A549 (cell line): ENCODE data around the gene TMEM217. TPM values are rescaled to one million over a fixed set of nuclear protein-coding genes. Genes with fewer than 3 reads are reported as not detected.
A peak's percentile ranks its signal among the peaks of the same experiment; 100 is the strongest.

Experiments used
- ATAC-seq, 2 experiments: fragments of 200-7000 bp in 1 of 2; fragments of >200 bp in 1 of 2; cut with Nextera tagmentation in 1 of 2; cut with Tn5 transposase in 1 of 2; 3 replicates each; pipeline versions ENCODE4 v1.8.0 to v1.9.1; 2018 to 2020; ENCODE audit warnings: mild to moderate bottlenecking in 1 of 2, moderate library complexity in 1 of 2
- CTCF ChIA-PET: fragments of 300-600 bp; sonication (Branson Sonifier 250); formaldehyde crosslinking; extraction: SDS; loops from one replicate; lab custom pipeline; 2021; ENCODE audit warnings: antibody characterized with exemption, inconsistent platforms; lab: Yijun Ruan, JAX
- POLR2A ChIA-PET: fragments of 350-600 bp; formaldehyde crosslinking; extraction: SDS; loops from one replicate; lab custom pipeline; 2021; ENCODE audit warnings: antibody characterized with exemption, inconsistent platforms; lab: Yijun Ruan, JAX
- DNase-seq, 2 experiments: peaks; one replicate each; pipeline versions ENCODE4 v3.0.0 to v3.0.0-alpha.2; 2011 to 2016; ENCODE audit warnings: low read depth in 1 of 2, low spot score in 1 of 2
- FAIRE-seq: peaks from 2 replicates; lab custom pipeline; 2011; peaks lifted over from hg19 to GRCh38; lab: Jason Lieb, UNC
- H3K27ac ChIP-seq, 2 experiments: fragments of >200 bp; sonication (Bioruptor Twin); formaldehyde crosslinking; 3 replicates each; pipeline ENCODE4 v1.5.1; 2016 to 2017
- H3K4me1 ChIP-seq: fragments of >200 bp; sonication (Bioruptor Twin); formaldehyde crosslinking; 3 replicates; pipeline ENCODE4 v1.6.1; 2016
- H3K4me2 ChIP-seq: fragments of >200 bp; sonication (Bioruptor Twin); formaldehyde crosslinking; 3 replicates; pipeline ENCODE4 v1.6.1; 2016
- H3K4me3 ChIP-seq: fragments of >200 bp; sonication (Bioruptor Twin); formaldehyde crosslinking; 3 replicates; pipeline ENCODE4 v1.5.1; 2016
- H3K9me3 ChIP-seq: fragments of >200 bp; sonication (Bioruptor Twin); formaldehyde crosslinking; 3 replicates; pipeline ENCODE4 v1.6.1; 2016
- BHLHE40 ChIP-seq: IDR thresholded peaks from 2 replicates; pipeline ENCODE4 v1.6.1; 2012; ENCODE audit warnings: low read depth, low read length, inconsistent platforms
- CBX2 ChIP-seq: fragments of 200-600 bp; sonication (generic); IDR thresholded peaks from 2 replicates; pipeline ENCODE4 v1.6.1; 2016; ENCODE audit warnings: low read depth, mild to moderate bottlenecking, borderline replicate concordance
- CBX8 ChIP-seq: fragments of 200-600 bp; sonication (generic); IDR thresholded peaks from 2 replicates; pipeline ENCODE4 v1.6.1; 2016
- EHF ChIP-seq: fragments of 250-450 bp; sonication (Bioruptor Pico); IDR thresholded peaks from 2 replicates; pipeline ENCODE4 v1.5.0; 2020; ENCODE audit warnings: mild to moderate bottlenecking
- EHMT2 ChIP-seq: fragments of 200-600 bp; sonication (generic); IDR thresholded peaks from 2 replicates; pipeline ENCODE4 v1.6.1; 2016; ENCODE audit warnings: antibody characterized with exemption, low read depth, mild to moderate bottlenecking, moderate library complexity
- EP300 ChIP-seq, 2 experiments: fragments of >200 bp; sonication (Bioruptor Twin); formaldehyde crosslinking; IDR thresholded peaks; 2 replicates in 1 of 2; 3 replicates in 1 of 2; pipeline ENCODE4 v1.6.1; 2016 to 2017
- ESRRA ChIP-seq: fragments of 150-350 bp; IDR thresholded peaks from 2 replicates; pipeline ENCODE4 v1.6.1; 2014; ENCODE audit warnings: mild to moderate bottlenecking, low read length, borderline replicate concordance
- FOSB ChIP-seq: fragments of 250-450 bp; sonication (Bioruptor Pico); IDR thresholded peaks from 2 replicates; pipeline ENCODE4 v1.5.0; 2020; ENCODE audit warnings: mild to moderate bottlenecking, moderate library complexity
- FOSL2 ChIP-seq, 2 experiments: fragments of 450-650 bp in 1 of 2; fragments of >200 bp in 1 of 2; sonication (Bioruptor Twin) in 1 of 2; formaldehyde crosslinking; IDR thresholded peaks; 2 replicates each; pipeline versions ENCODE4 v1.5.0 to v1.6.1; 2016 to 2020; ENCODE audit warnings: mild to moderate bottlenecking in 1 of 2, moderate library complexity in 1 of 2
- FOXS1 ChIP-seq: fragments of 250-450 bp; sonication (Bioruptor Pico); IDR thresholded peaks from 2 replicates; pipeline ENCODE4 v1.5.0; 2020; ENCODE audit warnings: mild to moderate bottlenecking, moderate library complexity
- GATA3 ChIP-seq: IDR thresholded peaks from 2 replicates; pipeline ENCODE4 v1.6.1; 2012; ENCODE audit warnings: borderline replicate concordance
- HOXB5 ChIP-seq: fragments of 250-450 bp; sonication (Bioruptor Pico); IDR thresholded peaks from 2 replicates; pipeline ENCODE4 v1.5.0; 2020; ENCODE audit warnings: mild to moderate bottlenecking, moderate library complexity
- MAFK ChIP-seq: fragments of 450-650 bp; IDR thresholded peaks from 2 replicates; pipeline ENCODE4 v1.6.1; 2014; ENCODE audit not compliant: partially characterized antibody
- MAZ ChIP-seq: fragments of 150-350 bp; IDR thresholded peaks from 2 replicates; pipeline ENCODE4 v1.6.1; 2014; ENCODE audit warnings: antibody characterized with exemption, low read depth, low read length, borderline replicate concordance
- MYC ChIP-seq: IDR thresholded peaks from 2 replicates; pipeline ENCODE4 v1.6.1; 2012; ENCODE audit warnings: mild to moderate bottlenecking, inconsistent platforms, low read length, improper control_type of control experiment, borderline replicate concordance
- NPAS2 ChIP-seq: fragments of 250-450 bp; sonication (Bioruptor Pico); IDR thresholded peaks from 2 replicates; pipeline ENCODE4 v1.8.0; 2022; ENCODE audit warnings: mild to moderate bottlenecking, moderate library complexity, borderline replicate concordance
- NR3C1 ChIP-seq: fragments of >200 bp; sonication (Bioruptor Twin); formaldehyde crosslinking; IDR thresholded peaks from 3 replicates; pipeline ENCODE4 v1.6.1; 2017
- RNF2 ChIP-seq: fragments of 200-600 bp; sonication (generic); IDR thresholded peaks from 2 replicates; pipeline ENCODE4 v1.6.1; 2016; ENCODE audit warnings: low read depth, mild to moderate bottlenecking, antibody characterized with exemption, moderate library complexity, borderline replicate concordance
- TFCP2L1 ChIP-seq: fragments of 250-450 bp; sonication (Bioruptor Pico); IDR thresholded peaks from 2 replicates; pipeline ENCODE4 v1.5.0; 2021; ENCODE audit warnings: mild to moderate bottlenecking
- ZSCAN20 ChIP-seq: fragments of 250-450 bp; sonication (Bioruptor Pico); IDR thresholded peaks from 2 replicates; pipeline ENCODE4 v1.8.0; 2022; ENCODE audit warnings: mild to moderate bottlenecking, moderate library complexity
- WGBS: methylation state at CpG from one replicate; pipeline ENCODE4 v1.1.6; 2017; ENCODE audit errors: missing lambda C conversion rate; 5-methylcytosine and 5-hydroxymethylcytosine counted together
- polyA plus RNA-seq, 4 experiments: library from polyadenylated mRNA; depleted of rRNA in 3 of 4; stranded (reverse); fragments of >200 nt; fragmentation: RNase III in 1 of 4; extraction: RNeasy Plus Mini Kit Qiagen cat#74134 plus additional on column Dnase treatment in 1 of 4; gene quantifications; 2 replicates in 3 of 4; 3 replicates in 1 of 4; pipeline ENCODE4 v1.2.3, GENCODE V29; 2011 to 2017
- TF ChIP-seq, protein P1 (sequence below): fragments of 200-600 bp; sonication (generic); IDR thresholded peaks from 2 replicates; pipeline ENCODE4 v1.6.1; 2016; ENCODE audit warnings: antibody characterized with exemption, mild to moderate bottlenecking, moderate library complexity
- TF ChIP-seq, protein P2 (sequence below): fragments of 450-650 bp; IDR thresholded peaks from 2 replicates; pipeline ENCODE4 v1.6.1; 2014; ENCODE audit warnings: antibody characterized with exemption
- TF ChIP-seq, protein P3 (sequence below): IDR thresholded peaks from 2 replicates; pipeline ENCODE4 v1.6.1; 2012
- TF ChIP-seq, protein P4 (sequence below): fragments of >200 bp; sonication (Bioruptor Twin); formaldehyde crosslinking; IDR thresholded peaks from 3 replicates; pipeline ENCODE4 v1.5.1; 2016

TMEM217 gene
- polyA plus RNA-seq, 2 of the 4 experiments (the other 2 are of a cell fraction), result 0.59 to 1.6 TPM

DNA sequence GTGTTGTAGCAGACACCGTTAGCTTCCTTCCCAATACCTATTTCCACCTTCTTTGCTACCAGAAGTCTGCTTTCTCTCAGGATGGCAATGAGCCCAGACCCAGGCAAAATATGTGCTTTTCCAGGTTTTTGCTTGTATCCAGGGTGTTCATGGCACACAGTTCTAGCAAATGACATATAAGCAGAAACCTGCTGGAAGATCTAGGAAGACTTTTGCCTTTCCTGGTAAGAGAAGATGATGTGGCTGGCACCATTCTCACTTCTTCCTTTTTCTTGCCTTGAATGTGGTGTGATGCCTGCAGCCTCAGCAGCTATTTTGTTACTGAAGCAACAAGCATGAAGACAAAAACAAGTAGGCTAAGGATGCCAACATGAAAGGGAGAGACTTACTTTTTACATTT lies 19.6 kb downstream of the TMEM217 start (continued):
- TF ChIP-seq, protein P1, sequence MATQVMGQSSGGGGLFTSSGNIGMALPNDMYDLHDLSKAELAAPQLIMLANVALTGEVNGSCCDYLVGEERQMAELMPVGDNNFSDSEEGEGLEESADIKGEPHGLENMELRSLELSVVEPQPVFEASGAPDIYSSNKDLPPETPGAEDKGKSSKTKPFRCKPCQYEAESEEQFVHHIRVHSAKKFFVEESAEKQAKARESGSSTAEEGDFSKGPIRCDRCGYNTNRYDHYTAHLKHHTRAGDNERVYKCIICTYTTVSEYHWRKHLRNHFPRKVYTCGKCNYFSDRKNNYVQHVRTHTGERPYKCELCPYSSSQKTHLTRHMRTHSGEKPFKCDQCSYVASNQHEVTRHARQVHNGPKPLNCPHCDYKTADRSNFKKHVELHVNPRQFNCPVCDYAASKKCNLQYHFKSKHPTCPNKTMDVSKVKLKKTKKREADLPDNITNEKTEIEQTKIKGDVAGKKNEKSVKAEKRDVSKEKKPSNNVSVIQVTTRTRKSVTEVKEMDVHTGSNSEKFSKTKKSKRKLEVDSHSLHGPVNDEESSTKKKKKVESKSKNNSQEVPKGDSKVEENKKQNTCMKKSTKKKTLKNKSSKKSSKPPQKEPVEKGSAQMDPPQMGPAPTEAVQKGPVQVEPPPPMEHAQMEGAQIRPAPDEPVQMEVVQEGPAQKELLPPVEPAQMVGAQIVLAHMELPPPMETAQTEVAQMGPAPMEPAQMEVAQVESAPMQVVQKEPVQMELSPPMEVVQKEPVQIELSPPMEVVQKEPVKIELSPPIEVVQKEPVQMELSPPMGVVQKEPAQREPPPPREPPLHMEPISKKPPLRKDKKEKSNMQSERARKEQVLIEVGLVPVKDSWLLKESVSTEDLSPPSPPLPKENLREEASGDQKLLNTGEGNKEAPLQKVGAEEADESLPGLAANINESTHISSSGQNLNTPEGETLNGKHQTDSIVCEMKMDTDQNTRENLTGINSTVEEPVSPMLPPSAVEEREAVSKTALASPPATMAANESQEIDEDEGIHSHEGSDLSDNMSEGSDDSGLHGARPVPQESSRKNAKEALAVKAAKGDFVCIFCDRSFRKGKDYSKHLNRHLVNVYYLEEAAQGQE, result no peak

DNA sequence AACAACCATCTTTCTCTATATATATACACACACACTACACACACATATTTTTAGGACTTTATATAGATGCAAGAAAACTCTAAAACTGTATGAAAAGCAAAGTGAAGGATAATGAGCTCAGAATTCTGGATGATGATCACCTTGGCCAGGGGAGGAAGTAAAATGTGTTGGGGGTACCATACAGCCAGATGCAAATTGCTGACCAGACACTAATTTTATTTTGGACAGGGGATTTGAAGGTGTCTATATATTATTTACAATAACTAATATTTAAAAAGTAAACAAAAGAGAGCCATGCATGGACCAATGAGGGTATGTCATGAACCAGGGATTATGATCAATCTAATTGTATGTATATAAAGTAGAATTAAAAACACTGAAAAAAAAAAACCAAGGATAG lies 20.2 kb downstream of the TMEM217 start:
- no peak for ATAC-seq
- CTCF ChIA-PET, result no interaction called here
- no peak for DNase-seq
- Histone ChIP-seq H3K4me3 (no peak overlapping the region), H3K27ac (no peak overlapping the region; a peak in 1 of 6 replicates), H3K4me2 (no peak overlapping the region), H3K4me1 (peaks cover 61% of the 10 kb centered on the region), H3K9me3 (no peaks in the 10 kb centered on the region)
- POLR2A ChIA-PET, result no interaction called here
- no peak for FAIRE-seq
- TF ChIP-seq BHLHE40 (no peak), MAFK (peak; percentile 70), CBX8 (no peak), CBX2 (no peak)

DNA sequence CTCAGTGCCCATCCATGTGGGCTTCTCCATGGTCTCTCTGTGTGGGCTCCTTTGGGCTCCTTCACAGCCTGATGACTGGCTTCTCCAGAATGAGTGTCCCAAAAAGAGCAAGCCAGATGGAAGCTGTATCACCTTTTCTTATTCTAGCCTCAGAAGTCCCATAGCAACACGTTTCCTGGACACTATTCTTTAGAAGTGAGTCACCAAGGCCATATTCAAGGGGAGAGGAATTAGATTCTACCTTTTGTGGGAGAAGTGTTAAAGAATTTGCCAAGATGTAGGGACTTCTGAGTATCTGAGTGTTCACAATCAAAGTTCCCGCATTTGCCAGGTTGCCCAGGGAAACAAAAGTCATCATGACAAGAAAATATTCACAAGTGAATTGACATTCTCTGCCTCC lies 21.0 kb downstream of the TMEM217 start:
- H3K4me2 ChIP-seq, result no peak overlapping the region
- ATAC-seq, result no peak

DNA sequence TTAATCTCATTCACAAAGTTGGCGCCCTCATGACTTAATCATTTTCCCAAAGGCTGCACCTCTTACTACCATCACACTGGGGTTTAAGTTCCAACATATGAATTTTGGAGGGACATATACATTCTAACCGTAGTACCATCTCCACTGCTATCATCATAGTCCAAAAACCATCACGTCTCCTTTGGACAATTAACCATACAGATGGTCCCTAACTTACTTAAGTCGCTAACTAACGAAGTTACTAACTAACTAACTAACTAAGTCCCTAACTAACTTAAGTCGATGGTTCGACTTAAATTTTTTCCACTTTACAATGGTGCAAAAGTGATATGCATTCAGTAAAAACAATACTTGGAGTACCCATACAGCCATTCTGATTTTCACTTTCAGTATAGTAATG lies 24.4 kb downstream of the TMEM217 start:
- no peak for FAIRE-seq
- ChIA-PET POLR2A (no interaction called here), CTCF (interaction anchor here (0.8 to 1.2 kb wide), 2 partner anchors 23 to 215 kb away, joined by 3 read pairs; no protein-coding TSS in a partner anchor)
- no peak overlapping the region for H3K27ac ChIP-seq
- TF ChIP-seq HOXB5, result no peak
- TF ChIP-seq FOXS1 (CRISPR knock-in tag), result no peak
- TF ChIP-seq NPAS2 (CRISPR knock-in tag), result no peak
- TF ChIP-seq, protein P2, sequence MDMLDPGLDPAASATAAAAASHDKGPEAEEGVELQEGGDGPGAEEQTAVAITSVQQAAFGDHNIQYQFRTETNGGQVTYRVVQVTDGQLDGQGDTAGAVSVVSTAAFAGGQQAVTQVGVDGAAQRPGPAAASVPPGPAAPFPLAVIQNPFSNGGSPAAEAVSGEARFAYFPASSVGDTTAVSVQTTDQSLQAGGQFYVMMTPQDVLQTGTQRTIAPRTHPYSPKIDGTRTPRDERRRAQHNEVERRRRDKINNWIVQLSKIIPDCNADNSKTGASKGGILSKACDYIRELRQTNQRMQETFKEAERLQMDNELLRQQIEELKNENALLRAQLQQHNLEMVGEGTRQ, result no peak
- no peak for TF ChIP-seq MAZ
- TF ChIP-seq CBX8, result no peak
- TF ChIP-seq, protein P3, sequence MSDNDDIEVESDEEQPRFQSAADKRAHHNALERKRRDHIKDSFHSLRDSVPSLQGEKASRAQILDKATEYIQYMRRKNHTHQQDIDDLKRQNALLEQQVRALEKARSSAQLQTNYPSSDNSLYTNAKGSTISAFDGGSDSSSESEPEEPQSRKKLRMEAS, result no peak
- TF ChIP-seq FOSB (CRISPR knock-in tag), result no peak
- TF ChIP-seq CBX2, result no peak
- TF ChIP-seq ESRRA, result no peak
- TF ChIP-seq NR3C1, result no peak
- TF ChIP-seq, protein P4, sequence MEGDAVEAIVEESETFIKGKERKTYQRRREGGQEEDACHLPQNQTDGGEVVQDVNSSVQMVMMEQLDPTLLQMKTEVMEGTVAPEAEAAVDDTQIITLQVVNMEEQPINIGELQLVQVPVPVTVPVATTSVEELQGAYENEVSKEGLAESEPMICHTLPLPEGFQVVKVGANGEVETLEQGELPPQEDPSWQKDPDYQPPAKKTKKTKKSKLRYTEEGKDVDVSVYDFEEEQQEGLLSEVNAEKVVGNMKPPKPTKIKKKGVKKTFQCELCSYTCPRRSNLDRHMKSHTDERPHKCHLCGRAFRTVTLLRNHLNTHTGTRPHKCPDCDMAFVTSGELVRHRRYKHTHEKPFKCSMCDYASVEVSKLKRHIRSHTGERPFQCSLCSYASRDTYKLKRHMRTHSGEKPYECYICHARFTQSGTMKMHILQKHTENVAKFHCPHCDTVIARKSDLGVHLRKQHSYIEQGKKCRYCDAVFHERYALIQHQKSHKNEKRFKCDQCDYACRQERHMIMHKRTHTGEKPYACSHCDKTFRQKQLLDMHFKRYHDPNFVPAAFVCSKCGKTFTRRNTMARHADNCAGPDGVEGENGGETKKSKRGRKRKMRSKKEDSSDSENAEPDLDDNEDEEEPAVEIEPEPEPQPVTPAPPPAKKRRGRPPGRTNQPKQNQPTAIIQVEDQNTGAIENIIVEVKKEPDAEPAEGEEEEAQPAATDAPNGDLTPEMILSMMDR, result no peak
- no peak overlapping the region for H3K4me3 ChIP-seq
- WGBS, result 79% methylated on average over 7 of the region's 7 CpGs
- peaks cover 18% of the 10 kb centered on the region for H3K4me1 ChIP-seq
- no peak for ATAC-seq
- H3K9me3 ChIP-seq, result no peaks in the 10 kb centered on the region
- no peak overlapping the region for H3K4me2 ChIP-seq
- DNase-seq, result no peak

More for the DNA sequence above, 21.0 kb downstream of the TMEM217 start:
- no peak overlapping the region for H3K4me3 ChIP-seq
- 65% methylated on average over 2 of the region's 2 CpGs for WGBS
- POLR2A ChIA-PET, result no interaction called here
- H3K9me3 ChIP-seq, result no peaks in the 10 kb centered on the region
- CTCF ChIA-PET, result interaction anchor here (1.0 kb wide), 1 partner anchor 185 kb away, joined by 3 read pairs; no protein-coding TSS in a partner anchor
- DNase-seq, result no peak
- TF ChIP-seq NR3C1, result no peak
- no peak for TF ChIP-seq FOSL2 (IDR thresholded peaks at IDR 0.05)
- no peak for TF ChIP-seq FOSL2 (CRISPR knock-in tag; IDR thresholded peaks at IDR 0.05)
- no peak for TF ChIP-seq TFCP2L1 (CRISPR knock-in tag)
- TF ChIP-seq MAFK, result no peak
- no peak for TF ChIP-seq CBX8
- TF ChIP-seq ZSCAN20 (CRISPR knock-in tag), result no peak
- TF ChIP-seq NPAS2 (CRISPR knock-in tag), result no peak
- no peak for TF ChIP-seq MAZ
- no peak for TF ChIP-seq EHMT2
- TF ChIP-seq GATA3, result no peak
- no peak for TF ChIP-seq EP300 (IDR thresholded peaks at IDR 0.05)
- TF ChIP-seq MYC, result no peak
- no peak for TF ChIP-seq RNF2
- no peak for TF ChIP-seq BHLHE40
- TF ChIP-seq EHF, result no peak
- no peak for TF ChIP-seq FOXS1 (CRISPR knock-in tag)
- TF ChIP-seq, all 56 proteins: peak for 0
- FAIRE-seq, result no peak
- peaks cover 52% of the 10 kb centered on the region for H3K4me1 ChIP-seq
- peak overlapping the region in 1 of 2 experiments; percentile 29; a peak in 2 of 6 replicates for H3K27ac ChIP-seq
